ENCODE data around the gene TWIST2. TPM values are rescaled to one million over a fixed set of nuclear protein-coding genes. Genes with fewer than 3 reads are reported as not detected.

Gene TWIST2
- total and polyA plus RNA-seq, 2 donors from 2014 or later: 0.56 to 1.4 TPM

DNA sequence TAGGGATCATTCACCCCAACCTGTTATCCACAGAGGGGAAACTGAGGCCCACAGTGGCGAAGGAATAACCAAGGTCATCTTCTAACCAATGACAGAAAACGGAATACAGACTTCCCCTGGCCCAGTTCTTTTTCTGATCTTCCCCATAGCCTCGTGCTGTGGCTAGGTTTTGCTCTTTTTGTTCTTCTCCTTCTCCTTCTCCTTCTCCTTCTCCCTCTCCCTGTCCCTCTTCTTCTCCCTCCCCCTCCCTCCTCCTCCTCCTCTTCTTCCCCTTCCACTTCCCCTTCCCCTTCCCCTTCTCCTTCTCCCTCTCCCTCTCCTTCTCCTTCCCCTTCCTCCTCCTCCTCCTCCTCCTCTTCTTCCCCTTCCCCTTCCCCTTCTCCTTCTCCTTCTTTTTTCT lies 12.9 kb upstream of the TWIST2 start:
- DNase-seq: no peak
- H3K4me1 ChIP-seq (ENCODE audit: control insufficient read depth in 2 of 3, insufficient read depth in 2 of 3, low read depth in 1 of 3, low read length in 3 of 3): no peaks in the 10 kb centered on the region
- H3K9ac ChIP-seq (ENCODE audit: low read length in 3 of 3): no peak overlapping the region
- FAIRE-seq: no peak
- H3K27me3 ChIP-seq (ENCODE audit: control insufficient read depth, insufficient read depth, low read length): no peaks in the 10 kb centered on the region
- TF ChIP-seq, protein P1, sequence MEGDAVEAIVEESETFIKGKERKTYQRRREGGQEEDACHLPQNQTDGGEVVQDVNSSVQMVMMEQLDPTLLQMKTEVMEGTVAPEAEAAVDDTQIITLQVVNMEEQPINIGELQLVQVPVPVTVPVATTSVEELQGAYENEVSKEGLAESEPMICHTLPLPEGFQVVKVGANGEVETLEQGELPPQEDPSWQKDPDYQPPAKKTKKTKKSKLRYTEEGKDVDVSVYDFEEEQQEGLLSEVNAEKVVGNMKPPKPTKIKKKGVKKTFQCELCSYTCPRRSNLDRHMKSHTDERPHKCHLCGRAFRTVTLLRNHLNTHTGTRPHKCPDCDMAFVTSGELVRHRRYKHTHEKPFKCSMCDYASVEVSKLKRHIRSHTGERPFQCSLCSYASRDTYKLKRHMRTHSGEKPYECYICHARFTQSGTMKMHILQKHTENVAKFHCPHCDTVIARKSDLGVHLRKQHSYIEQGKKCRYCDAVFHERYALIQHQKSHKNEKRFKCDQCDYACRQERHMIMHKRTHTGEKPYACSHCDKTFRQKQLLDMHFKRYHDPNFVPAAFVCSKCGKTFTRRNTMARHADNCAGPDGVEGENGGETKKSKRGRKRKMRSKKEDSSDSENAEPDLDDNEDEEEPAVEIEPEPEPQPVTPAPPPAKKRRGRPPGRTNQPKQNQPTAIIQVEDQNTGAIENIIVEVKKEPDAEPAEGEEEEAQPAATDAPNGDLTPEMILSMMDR (IDR thresholded peaks at IDR 0.05; ENCODE audit: borderline replicate concordance, extremely low read depth, insufficient read depth): no peak
- no peak overlapping the region for H3K27ac ChIP-seq (ENCODE audit: low read depth in 2 of 2, low read length in 2 of 2)
- no peak overlapping the region for H3K4me3 ChIP-seq (ENCODE audit: low read length in 3 of 3)
- H3K9me3 ChIP-seq (ENCODE audit: control insufficient read depth in 2 of 3, insufficient read depth in 1 of 3, low read length in 3 of 3): peaks cover 0 to 7% (median 0%) of the 10 kb centered on the region in 3 donors
- H3K36me3 ChIP-seq (ENCODE audit: control insufficient read depth in 2 of 3, insufficient read depth in 3 of 3, low read length in 3 of 3): no peaks in the 10 kb centered on the region
- intact Hi-C loops (cut with DNase I): no loop called here

DNA sequence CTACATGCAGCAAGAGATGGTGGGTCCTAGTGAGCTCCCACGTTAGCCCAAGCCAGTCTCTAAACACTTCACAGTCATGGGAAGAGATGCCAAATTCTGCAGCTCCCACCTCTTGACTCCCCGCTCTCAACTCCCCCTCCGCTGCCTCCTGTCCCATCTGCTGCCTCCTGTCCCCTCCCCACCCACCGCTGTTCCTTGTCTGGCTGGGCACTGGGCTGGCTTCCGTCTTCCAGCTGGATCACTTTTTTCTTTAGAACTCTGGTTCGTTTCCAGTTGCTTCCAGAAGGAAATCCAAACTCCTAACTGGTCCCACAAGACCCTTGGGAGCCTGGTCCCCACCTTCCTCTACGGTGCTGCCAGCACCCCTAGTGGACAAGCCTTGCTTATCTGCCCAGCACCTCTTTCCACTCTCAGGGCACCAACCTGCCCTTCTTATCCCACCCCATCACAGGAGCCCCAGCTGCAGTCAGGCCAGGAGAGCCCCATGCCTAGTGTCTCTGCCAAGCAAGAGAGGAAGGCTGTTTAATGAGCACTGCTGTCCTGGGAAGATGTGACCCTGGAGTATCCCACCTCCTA lies 12.1 kb upstream of the TWIST2 start:
- Histone ChIP-seq H3K4me1 (ENCODE audit: control insufficient read depth in 2 of 3, insufficient read depth in 2 of 3, low read depth in 1 of 3, low read length in 3 of 3) (no peaks in the 10 kb centered on the region), H3K27ac (ENCODE audit: low read depth in 2 of 2, low read length in 2 of 2) (no peak overlapping the region), H3K36me3 (ENCODE audit: control insufficient read depth in 2 of 3, insufficient read depth in 3 of 3, low read length in 3 of 3) (no peaks in the 10 kb centered on the region), H3K9me3 (ENCODE audit: control insufficient read depth in 2 of 3, insufficient read depth in 1 of 3, low read length in 3 of 3) (peaks cover 0 to 7% (median 0%) of the 10 kb centered on the region in 3 donors), H3K9ac (ENCODE audit: low read length in 3 of 3) (no peak overlapping the region), H3K4me3 (ENCODE audit: low read length in 3 of 3) (no peak overlapping the region), H3K27me3 (ENCODE audit: control insufficient read depth, insufficient read depth, low read length) (no peaks in the 10 kb centered on the region)
- FAIRE-seq: no peak
- intact Hi-C loops (cut with DNase I): no loop called here
- DNase-seq: no peak
- TF ChIP-seq, protein P1 (IDR thresholded peaks at IDR 0.05; ENCODE audit: borderline replicate concordance, extremely low read depth, insufficient read depth): no peak

DNA sequence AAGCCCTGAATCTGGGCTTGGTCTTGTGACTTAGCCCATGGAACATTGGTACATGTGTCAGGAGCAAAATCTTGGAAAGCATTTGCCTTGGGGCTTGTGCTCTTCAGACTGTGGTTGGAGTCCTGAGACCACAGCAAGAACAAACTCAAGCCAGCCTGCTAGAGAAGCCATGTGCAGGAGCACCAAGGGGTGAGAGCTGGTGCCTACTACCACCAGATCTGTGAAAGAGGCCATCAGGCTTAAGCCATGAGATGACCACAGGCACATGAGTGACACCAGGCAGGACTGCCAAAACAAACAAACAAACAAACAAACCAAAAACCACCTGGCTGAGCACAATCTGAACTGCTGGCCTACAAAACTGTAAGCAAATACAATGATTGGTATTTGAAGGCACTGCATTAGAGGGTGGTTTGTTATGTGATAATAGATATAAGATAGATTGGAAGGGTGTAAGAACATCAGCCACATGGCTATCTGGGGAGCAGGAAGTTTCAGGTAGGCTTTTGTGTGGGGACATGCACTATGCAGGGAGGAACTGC lies 9.0 kb upstream of the TWIST2 start:
- TF ChIP-seq, protein P1 (IDR thresholded peaks at IDR 0.05; ENCODE audit: borderline replicate concordance, extremely low read depth, insufficient read depth): no peak
- Histone ChIP-seq H3K4me1 (ENCODE audit: control insufficient read depth in 2 of 3, insufficient read depth in 2 of 3, low read depth in 1 of 3, low read length in 3 of 3) (no peaks in the 10 kb centered on the region), H3K27ac (ENCODE audit: low read depth in 2 of 2, low read length in 2 of 2) (no peak overlapping the region), H3K27me3 (ENCODE audit: control insufficient read depth, insufficient read depth, low read length) (no peaks in the 10 kb centered on the region), H3K9me3 (ENCODE audit: control insufficient read depth in 2 of 3, insufficient read depth in 1 of 3, low read length in 3 of 3) (peaks cover 0 to 7% (median 0%) of the 10 kb centered on the region in 3 donors), H3K9ac (ENCODE audit: low read length in 3 of 3) (no peak overlapping the region), H3K4me3 (ENCODE audit: low read length in 3 of 3) (no peak overlapping the region), H3K36me3 (ENCODE audit: control insufficient read depth in 2 of 3, insufficient read depth in 3 of 3, low read length in 3 of 3) (no peaks in the 10 kb centered on the region)
- no peak for FAIRE-seq
- intact Hi-C loops (cut with DNase I): no loop called here
- no peak for DNase-seq
